Hematopoietic multipotent progenitor cell treated with erythropoietin and hydrocortisone succinate and interleukin-3 and kit ligand, for 15 days (in vitro differentiated cells): ENCODE measurements around the gene CAPN2.
A peak's percentile ranks its signal among the peaks of the same experiment; 100 is the strongest.
"Not testable (repeated sequence)": the region's sequence is repeated elsewhere in the genome, so short reads cannot be mapped to it uniquely, and the experiment has no call there.

Experiments used
- DNase-seq: peaks from one replicate; pipeline ENCODE4 v3.0.0-alpha.2; 2015; ENCODE audit warnings: low spot score

Gene CAPN2

GRCh38 chr1:223792046-223792445 is 79.7 kb downstream of the CAPN2 start:
- no peak for DNase-seq

- DNase-seq, result no peak
Observed at GRCh38 chr1:223793716-223794115, 81.4 kb downstream of the CAPN2 start.

GRCh38 chr1:223794136-223794880 is 82.0 kb downstream of the CAPN2 start:
- DNase-seq, result peak; percentile 59

- no peak for DNase-seq
Observed at GRCh38 chr1:223796210-223796609, 83.9 kb downstream of the CAPN2 start.

DNA sequence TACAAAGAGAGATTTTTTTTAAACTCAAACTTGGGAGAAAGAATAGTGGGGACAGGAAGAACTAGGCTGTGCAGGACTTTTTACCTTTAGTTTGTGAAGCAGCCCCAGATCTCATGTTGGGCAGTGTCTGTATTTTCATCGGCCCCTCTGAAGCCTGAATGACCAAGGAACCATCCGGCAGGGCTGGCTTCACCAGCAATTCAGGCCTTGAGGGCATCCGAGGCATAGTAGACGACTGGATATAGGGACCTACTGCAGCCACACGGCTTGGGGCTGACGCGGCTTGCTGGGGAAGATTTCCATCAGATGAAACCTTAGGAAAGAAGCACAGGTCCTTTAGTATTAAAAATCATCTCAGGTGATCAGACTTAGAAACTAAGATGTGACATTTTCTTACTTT is 89.7 kb downstream of the CAPN2 start:
- no peak for DNase-seq

DNA sequence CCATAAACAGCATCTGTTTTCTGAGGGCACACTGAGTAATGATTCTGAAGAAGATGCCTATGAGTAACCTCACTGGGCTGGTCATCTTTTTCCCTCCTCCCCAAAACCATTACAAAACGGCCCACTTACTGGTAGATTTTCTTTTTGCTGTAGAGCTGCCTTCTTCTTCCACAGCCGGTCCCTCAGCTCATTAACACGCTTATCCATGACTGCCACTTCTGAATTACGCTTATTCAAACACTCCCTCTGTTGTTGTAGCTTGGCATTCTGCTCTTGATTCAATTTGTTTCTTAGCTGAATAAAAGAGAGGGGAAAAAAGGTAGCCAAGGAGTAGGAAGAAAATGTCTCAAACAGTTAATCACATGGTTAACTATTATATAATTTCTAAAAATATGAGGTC is 90.3 kb downstream of the CAPN2 start:
- DNase-seq, result no peak

GRCh38 chr1:223803211-223803610 is 90.9 kb downstream of the CAPN2 start:
- no peak for DNase-seq

GRCh38 chr1:223809905-223810304 is 97.6 kb downstream of the CAPN2 start:
- not testable (repeated sequence) for DNase-seq

- DNase-seq, result no peak
Observed at GRCh38 chr1:223810586-223810985, 98.2 kb downstream of the CAPN2 start.

GRCh38 chr1:223811634-223812101 is 99.3 kb downstream of the CAPN2 start:
- DNase-seq, result peak; percentile 70

DNA sequence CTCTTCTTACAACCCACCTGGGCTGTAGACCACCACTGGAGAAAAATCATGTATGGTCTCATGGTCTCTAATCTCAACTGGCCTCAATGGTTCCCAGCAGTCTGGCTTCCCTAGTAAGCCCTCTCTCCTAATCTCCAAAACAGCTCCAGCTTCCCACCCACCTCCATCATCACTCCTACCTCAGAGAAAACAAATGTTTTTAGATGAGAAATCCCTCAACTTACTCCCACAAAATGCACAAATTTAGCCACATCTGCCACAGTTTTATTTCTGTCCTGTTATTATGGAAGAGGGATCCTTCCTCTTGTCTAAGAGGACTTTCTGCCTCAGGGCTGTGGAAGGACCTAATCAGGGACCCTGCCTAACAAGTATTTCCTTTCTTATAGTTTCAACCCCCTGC is 101.3 kb downstream of the CAPN2 start:
- no peak for DNase-seq

DNA sequence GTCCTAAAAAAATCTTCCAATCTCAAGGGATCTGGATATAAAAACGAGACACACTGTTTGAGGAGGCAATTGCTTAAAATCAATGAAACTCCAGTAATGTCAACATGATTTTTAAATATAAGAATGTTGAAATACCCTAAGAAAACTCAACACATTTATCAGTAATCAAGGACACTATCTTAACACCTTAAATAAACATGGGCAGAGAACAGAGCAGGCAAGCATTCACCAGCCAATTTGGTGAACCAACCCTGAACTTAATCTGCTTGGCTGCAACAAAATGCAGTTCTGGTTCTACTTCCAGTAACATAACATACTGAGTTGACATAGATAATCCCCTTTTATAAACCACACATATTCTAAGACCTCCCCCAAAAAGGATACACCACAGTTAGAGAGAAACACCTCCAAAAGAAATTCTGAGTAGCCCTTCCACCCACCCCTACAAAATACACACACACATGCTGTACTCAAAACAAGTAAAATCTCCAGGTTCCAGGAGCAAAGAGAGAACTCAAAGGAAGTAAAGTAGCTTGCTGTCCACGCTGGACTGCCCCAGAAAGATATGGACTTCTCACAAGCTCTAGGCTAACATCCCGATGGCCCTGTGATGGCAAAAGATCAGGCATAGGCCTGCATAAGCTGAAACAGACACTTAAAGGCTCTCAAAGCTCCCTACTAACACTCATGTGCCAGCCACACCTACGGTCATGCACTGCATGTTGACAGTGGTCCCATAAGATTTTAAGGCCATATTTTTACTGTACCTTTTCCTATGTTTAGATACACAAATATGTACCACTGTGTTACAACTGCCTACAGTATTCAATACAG is 102.9 kb downstream of the CAPN2 start:
- DNase-seq, result no peak

DNA sequence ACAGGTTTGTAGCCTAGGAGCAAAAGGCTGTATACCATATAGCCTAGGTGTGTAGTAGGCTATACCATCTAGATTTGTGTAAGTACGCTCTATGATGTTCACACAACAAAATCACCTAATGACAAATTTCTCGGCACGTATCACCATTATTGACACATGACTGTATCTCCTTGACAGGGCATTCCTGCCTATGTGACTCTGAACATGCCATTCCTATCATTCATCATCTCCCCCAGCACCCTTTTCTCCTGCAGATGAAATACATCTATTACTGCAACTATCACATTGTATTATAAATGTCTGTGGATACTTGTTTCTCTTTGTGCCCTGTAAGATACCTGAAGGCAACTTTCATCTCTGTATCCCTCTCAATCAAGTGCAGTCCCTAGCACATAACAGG is 103.5 kb downstream of the CAPN2 start:
- DNase-seq, result no peak

- DNase-seq, result not testable (repeated sequence)
Observed at GRCh38 chr1:223817265-223817664, 104.9 kb downstream of the CAPN2 start.

GRCh38 chr1:223819730-223820514 is 107.6 kb downstream of the CAPN2 start:
- DNase-seq, result no peak

- DNase-seq, result no peak
Observed at GRCh38 chr1:223820515-223820858, 108.1 kb downstream of the CAPN2 start.

- DNase-seq, result no peak
Observed at GRCh38 chr1:223820971-223821370, 108.6 kb downstream of the CAPN2 start.

- DNase-seq, result no peak
Observed at GRCh38 chr1:223824287-223824686, 111.9 kb downstream of the CAPN2 start.

GRCh38 chr1:223824712-223825111 is 112.4 kb downstream of the CAPN2 start:
- DNase-seq, result no peak
